GM18505 (cell line): ENCODE results near the gene DPM1.

Experiments
- ATAC-seq: cut with Tn5 transposase; IDR thresholded peaks from one replicate; pipeline ENCODE4 v1.9.1; 2021; ENCODE audit not compliant: unreplicated experiment
- POLR2A ChIP-seq: IDR thresholded peaks from 4 replicates; pipeline ENCODE4 v1.6.1; 2011; ENCODE audit warnings: borderline replicate concordance; ENCODE audit not compliant: insufficient read depth, insufficient read length; ENCODE audit errors: extremely low read depth

Gene DPM1

GRCh38 chr20:50957798-50958614 lies at the start of gene DPM1:
Gene DPM1 (minus strand): TSS chr20:50958532. CDS start chr20:50958523, 9 bp downstream.
- ATAC-seq: peak; percentile 78
- TF ChIP-seq POLR2A: peak; percentile 99

- no peak for ATAC-seq
- no peak for TF ChIP-seq POLR2A
Observed at GRCh38 chr20:51005214-51005613, 46.9 kb upstream of the DPM1 start.

- no peak for ATAC-seq
- TF ChIP-seq POLR2A: no peak
Observed at GRCh38 chr20:51004781-51005180, 46.4 kb upstream of the DPM1 start.

GRCh38 chr20:51004305-51004727 lies 46.0 kb upstream of the DPM1 start:
- TF ChIP-seq POLR2A: no peak
- ATAC-seq: no peak

GRCh38 chr20:51003753-51004152 lies 45.4 kb upstream of the DPM1 start:
- no peak for TF ChIP-seq POLR2A

GRCh38 chr20:51002633-51003032 lies 44.3 kb upstream of the DPM1 start:
- no peak for ATAC-seq
- no peak for TF ChIP-seq POLR2A

More at GRCh38 chr20:51003753-51004152, 45.4 kb upstream of the DPM1 start:
- ATAC-seq: no peak

- no peak for TF ChIP-seq POLR2A
- ATAC-seq: no peak
Observed at GRCh38 chr20:51001430-51002265, 43.3 kb upstream of the DPM1 start.

GRCh38 chr20:50999355-50999754 lies 41.0 kb upstream of the DPM1 start:
- no peak for ATAC-seq

GRCh38 chr20:50996901-50997865 lies 38.9 kb upstream of the DPM1 start:
- ATAC-seq: no peak
- TF ChIP-seq POLR2A: no peak

More at GRCh38 chr20:50999355-50999754, 41.0 kb upstream of the DPM1 start:
- TF ChIP-seq POLR2A: no peak

- no peak for TF ChIP-seq POLR2A
- ATAC-seq: no peak
Observed at GRCh38 chr20:50995506-50995905, 37.2 kb upstream of the DPM1 start.

GRCh38 chr20:50993876-50994275 lies 35.5 kb upstream of the DPM1 start:
- no peak for TF ChIP-seq POLR2A
- ATAC-seq: no peak

GRCh38 chr20:50992733-50993457 lies 34.6 kb upstream of the DPM1 start:
- no peak for ATAC-seq
- TF ChIP-seq POLR2A: no peak
